Nucleus accumbens (tissue), 56 donors: Measurements from ENCODE around the gene ABHD12.
"Not testable (repeated sequence)": the region's sequence is repeated elsewhere in the genome, so short reads cannot be mapped to it uniquely, and the experiment has no call there.

ENCODE experiments used
- DNase-seq, 56 donors: peaks; one replicate each; lab custom pipeline; 2025; lab: John Stamatoyannopoulos, UW

ABHD12 gene

DNA sequence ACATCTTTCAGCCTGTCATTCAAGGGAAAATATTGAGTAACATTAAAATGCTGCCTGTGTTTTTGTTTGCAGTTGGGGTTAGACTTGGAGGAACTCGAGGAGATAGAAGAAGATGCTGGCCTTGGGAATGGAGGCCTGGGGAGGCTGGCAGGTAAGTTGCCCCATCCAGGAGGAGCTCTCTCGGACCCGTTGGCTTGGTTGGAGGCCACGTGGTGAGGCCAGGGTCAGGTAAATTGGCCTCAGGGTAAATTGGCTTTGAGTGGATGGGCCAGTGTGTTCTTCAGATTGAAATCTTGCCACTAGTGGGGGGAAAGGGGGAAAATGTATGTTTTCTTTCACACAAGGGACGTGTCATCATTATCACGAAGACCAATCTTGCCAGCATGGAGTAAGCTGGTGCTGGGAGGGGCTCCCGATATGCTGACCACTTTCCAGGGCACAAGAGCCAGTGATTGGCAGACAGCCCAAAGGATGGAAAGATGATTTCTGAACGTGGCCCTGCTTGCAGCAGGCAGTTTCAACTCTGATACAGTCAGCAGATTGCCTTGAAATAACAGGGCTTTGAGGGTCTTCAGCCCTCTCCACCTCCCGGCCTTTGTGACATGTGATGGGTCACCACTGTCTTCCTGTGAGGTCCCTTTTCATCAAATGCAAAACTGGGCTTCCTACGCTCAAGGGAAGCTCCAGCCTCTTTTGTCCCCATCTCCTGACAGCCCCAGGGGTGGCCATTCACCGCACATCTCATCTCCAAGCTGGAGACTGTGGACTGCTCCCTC, 121.4 kb downstream of the ABHD12 start:
- no peak for DNase-seq

DNA sequence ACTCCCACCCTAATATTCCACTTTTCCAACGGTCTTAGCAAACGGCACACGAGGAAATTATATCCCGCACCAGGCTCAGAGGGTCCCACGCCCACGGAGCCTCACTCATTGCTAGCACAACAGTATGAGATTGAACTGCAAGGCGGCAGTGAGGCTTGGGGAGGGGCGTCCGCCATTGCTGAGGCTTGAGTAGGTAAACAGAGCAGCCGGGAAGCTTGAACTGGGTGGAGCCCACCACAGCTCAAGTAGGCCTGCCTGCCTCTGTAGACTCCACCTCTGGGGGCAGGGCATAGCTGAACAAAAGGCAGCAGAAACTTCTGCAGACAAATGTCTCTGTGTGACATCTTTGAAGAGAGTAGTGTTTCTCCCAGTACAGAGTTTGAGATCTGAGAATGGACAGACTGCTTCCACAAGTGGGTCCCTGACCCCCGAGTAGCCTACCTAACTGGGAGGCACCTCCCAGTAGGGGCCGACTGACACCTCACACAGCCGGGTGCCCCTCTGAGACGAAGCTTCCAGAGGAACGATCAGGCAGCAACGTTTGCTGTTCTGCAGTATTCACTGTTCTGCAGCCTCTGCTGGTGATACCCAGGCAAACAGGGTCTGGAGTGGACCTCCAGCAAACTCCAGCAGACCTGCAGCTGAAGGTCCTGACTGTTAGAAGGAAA, 129.7 kb downstream of the ABHD12 start:
- not testable (repeated sequence) for DNase-seq

DNA sequence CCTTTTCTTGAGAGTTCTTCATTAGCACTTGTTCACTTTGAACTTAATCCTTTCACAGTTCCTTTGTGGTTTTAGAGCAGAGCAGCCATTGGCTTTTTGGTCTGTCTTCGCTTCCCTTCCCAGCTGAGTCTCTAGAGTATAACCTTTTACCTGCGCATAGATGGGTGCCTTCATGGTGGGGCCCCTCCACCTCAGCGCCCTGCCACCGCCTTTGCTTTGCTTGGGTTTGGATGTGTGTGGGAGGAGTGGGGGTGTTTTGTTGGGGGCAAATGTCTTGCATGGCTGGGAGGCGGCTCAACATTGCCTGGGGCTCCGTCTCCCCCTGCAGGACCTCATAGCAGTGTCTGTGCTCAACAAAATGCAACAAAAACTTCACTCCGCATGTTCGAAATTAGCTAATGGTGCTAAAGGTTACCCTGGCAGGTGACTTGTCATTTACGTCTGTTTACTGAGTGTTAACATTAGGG, 130.8 kb downstream of the ABHD12 start:
- no peak for DNase-seq

DNA sequence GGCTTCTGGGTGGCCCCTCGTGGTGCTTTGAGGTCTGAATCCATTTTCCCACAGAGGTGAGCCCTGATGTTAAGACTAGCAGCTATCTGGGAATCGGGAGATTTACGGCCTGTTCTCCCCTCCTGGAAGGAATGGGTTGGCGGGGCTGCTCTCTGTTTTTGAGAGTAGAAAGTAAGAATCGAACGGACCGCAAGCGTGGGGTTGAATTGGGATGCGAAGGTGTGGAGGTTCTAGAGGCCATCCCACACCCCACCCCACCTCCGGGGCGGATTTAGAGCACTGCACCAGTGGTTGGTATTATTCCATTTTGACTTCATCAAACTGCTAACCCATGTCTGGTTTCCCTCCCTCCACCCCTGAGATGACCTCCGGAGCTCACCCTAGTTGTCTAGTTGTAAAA, 131.3 kb downstream of the ABHD12 start:
- DNase-seq = no peak

DNA sequence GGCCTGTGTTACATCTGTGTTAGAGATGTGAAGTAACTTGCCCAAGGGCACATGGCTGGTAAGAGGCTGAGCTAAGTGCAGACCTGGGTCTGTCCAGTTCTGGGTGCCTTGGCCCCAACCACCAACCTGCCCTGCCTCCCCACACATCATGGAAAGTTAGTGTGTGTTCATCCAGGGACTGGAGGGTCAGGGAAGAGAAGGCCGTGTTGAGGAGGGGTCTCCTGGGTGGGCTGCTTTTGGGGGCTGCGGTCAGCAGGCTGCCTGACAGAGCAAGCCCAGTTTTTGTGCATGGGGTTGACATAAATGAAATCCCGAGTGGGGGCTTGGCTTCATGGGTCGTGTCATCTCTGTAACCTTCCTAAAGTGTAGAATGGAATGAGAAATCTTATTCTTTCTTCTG, 131.8 kb downstream of the ABHD12 start:
- no peak for DNase-seq

DNA sequence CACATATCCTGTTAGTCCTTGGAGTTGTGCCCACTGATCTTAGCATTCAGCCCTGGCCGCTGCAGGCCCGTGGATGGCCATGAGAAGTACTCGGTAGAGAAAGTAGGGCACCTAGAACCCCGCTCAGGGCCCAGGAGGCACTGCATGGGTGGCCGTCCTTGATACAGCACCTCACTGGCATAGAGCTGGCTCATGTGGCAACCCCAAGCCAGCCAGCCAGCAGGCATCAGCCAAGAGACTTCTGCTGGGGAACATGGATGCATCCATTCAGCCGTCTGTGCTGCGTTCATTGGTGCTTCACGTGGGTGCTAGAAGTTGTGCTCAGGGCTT, 132.2 kb downstream of the ABHD12 start:
- DNase-seq = peak in 1 of 56 donors; percentile 37

DNA sequence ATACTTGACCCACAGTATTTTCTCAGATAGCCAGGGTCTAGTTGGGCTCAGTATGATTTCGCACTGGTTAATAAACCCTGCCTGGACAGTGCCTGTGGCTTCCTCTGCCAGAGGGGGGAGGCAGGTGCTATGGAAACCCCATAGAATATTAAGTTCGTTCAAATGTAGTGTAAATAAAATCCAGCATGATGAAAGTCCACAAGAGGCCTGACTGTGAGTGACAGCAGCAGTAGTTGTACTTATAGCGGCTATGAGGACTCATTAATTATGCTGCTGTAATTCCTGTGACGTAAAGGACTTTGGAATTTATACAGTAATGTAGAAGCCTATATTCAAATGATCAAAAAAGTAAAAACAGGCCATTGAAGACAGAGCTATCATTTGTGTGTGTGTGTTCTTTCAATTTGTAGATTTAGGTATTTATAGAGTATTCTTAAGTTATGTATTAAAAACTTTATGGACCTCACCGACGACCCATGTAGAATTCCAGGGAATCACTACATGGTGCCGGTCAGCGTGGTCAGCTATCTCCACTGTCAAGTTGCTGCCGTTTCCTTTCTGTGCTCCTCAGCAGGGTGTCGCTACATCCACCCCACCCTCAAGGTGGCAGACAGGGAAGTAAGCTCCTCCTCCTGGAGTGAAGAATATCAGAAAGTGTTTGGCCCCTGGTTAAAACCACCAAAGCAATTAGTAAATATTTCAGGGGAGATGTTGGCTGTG, 132.7 kb downstream of the ABHD12 start:
- DNase-seq = no peak

DNA sequence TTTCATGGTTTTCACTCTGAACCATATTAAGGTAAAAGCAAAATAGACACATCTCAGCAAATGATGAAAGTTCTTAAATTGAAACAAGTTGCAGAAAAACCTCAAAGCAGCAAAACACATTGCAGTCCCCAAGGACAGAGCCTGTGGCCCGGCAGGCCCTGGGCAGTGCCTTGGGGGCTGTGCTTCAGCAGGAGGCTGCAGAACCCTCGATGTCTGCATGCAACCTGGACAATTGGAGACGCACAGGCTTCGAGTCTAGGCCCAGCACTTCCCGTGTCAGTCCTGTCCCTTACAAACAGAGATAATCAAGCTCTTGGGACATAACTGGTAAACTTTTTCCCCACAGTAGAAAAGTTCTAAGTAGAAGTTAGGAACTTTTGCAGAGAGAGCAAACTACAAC, 133.5 kb downstream of the ABHD12 start:
- DNase-seq = no peak

DNA sequence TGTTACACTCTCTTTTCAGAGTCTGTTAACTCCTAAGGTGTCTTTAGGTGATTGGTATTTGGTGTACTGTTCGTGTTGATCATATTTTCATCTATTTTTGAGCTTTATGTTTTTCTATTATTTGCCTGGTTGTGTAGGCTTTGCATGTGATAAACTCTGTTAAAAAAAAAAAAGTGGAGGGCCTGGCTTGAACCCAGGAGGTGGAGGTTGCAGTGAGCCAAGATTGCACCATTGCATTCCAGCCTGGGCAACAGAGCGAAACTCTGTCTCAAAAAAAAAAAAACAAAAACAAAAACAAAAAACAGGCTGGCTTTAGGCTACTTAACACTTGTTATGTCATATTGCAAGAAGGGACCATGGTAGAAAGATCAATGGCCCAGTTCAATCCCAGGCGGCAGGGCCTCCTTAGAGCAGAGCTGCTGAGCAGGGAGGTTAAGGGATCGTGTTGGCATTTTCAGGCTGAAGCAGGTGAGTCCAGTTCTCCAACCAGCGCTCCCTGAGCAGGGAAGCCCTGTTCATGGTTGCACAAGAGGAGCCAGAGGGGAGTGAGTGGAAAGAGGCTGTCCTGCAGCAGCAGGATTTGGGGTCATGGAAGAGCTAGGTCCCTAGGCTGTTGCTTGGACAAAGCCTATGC, 134.3 kb downstream of the ABHD12 start:
- no peak for DNase-seq

DNA sequence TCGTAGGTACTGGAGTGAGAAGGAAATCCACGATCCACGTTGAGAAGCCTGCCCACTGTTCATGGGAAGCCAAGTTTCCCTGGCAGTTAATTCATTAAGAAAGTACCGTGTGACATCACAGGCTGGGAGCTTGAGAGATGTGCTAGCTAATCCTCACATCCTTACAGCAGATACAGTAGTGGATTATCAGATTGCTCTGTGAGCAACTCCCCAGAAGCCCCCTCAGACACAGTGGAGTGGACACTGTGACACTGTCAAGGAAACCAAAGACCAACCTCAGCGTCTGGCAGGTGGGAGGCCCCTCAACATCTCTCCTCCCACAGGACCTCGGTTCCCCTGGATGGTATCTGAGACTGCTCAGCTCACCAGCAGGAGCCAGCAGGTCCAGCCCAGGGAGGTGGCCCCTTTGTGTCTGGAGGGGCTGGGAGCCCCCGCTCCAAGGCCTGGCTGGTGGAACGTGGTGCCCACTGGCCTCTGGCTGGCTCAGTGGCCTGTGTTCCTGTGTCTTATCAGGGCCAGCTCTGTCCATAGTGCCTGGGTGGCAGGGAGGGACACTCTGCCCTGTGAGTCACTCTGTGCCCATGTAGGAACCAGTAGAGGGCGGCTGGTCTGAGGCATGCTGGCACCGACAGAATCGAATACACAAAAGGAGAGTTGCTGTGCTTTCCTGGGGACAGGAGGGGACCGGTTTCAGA, 135.5 kb downstream of the ABHD12 start:
- DNase-seq = peak in 33 of 56 donors; percentile 11 to 82 (median 47)

DNA sequence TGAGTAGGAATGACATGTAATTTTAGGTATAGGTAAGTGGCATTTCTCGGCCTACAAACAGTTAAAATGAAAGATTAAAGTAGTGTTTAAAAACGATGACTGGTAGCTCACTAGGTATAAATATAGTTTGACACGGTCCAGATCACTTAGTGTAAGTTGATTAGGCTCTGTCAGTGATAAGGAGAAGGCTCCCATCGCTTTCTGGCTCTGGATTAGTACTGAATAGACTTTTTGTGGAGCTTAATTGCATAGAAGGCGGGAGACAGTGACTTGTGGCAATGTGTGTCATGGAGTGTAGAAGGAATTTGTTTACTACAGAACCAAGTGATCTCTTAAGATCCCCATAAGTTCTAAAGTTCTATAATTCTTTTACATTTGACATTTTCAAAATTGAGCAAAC, 136.1 kb downstream of the ABHD12 start:
- no peak for DNase-seq

DNA sequence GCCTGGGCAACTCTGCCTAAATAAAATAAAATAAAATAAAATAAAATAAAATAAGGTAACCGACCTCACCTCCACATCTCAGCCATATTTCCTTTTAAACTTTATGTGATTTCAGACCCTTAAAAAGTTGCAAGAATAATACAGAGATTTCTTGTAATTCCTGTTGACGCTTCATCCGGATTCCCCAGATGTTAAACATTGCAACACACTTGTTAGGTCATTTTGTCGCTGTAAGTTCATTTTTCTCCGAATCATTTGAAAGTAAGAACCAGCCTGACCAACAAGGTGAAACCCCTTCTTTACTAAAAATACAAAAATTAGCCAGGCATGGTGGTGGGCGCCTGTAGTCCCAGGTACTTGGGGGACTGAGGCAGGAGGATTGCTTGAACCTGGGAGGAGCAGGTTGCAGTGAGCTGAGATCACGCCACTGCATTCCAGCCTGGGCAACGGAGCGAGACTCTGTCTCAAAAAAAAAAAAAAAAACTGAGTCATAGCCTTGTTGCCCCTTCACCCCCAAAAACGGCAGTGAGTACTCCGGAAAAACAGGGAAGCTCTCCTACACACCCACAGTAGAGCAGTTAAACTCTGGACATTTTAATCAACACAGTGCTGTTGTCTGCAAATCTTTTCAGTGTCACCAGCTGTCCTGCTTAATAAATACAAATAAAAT, 136.9 kb downstream of the ABHD12 start:
- DNase-seq = no peak

DNA sequence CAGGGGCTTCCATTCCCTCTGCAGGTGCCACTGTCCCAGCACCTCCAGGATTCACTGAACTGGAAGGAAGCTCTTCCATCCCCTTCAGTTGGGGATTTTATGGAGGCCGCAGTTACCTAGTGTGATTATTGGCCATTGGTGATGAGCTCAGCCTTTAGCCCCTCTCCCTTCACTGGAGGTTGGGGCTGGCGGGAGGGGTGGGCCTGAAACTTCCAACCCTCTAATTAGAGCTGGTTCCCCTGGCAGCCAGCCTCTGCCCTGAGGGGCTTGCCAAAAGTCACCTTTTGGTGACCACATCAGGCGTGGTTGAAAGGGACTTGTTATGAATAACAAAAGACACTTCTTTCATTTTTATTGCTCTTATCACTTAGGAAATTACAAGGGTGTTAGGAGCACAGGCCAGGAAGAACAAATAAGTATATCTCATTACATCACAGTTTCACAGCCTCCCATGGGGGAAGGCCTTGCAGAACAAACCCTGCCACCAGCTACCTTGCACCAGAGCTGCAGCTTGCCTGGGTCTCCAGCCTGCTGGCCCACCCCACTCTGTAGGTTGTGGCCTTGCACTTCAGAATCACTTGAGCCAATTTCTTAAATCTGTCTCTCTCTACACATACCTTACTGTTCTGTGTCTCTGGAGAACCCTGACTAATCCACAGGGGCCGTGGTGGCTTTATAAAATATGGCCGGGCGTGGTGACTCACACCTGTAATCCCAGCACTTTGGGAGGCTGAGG, 137.8 kb downstream of the ABHD12 start:
- DNase-seq = no peak

DNA sequence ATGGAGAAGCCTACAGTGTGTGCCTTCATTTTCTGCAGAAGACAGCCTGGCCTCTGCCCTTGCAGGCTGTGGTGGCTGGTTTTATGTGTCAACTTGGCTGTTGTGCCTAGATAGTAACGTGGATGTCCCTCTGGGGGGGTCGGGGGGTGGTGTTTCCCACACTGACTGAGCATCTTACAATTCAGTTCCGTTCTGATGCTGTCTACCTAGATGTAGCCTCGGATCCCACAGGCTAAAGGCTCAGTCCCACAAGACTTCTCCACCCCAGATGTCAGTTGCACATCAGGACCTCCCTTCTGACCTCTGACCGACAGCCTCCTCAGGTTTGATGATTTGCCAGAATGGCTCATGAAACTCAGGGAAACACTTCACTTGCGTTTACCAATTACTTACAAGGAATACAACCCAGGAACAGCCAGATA, 138.4 kb downstream of the ABHD12 start:
- no peak for DNase-seq

DNA sequence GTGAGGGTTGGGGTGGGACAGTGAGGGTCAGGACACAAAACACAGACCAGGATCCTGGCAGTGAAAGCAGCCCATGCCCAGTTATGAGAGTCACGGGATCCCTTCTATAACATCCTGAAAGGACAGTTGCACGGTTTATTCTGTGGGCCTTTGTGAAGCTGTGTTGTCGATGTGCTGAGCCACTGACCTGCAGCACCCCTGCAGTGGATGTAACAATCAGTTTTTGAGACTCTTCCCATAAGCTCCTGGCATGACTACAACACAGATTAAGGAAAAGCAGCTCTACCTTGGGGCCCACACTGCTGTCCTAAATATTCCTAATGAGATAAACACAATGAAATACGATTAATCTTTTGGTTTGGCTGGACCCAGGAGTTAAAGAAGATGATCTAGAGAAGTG, 139.1 kb downstream of the ABHD12 start:
- peak in 4 of 56 donors; percentile 17 to 49 (median 26) for DNase-seq

DNA sequence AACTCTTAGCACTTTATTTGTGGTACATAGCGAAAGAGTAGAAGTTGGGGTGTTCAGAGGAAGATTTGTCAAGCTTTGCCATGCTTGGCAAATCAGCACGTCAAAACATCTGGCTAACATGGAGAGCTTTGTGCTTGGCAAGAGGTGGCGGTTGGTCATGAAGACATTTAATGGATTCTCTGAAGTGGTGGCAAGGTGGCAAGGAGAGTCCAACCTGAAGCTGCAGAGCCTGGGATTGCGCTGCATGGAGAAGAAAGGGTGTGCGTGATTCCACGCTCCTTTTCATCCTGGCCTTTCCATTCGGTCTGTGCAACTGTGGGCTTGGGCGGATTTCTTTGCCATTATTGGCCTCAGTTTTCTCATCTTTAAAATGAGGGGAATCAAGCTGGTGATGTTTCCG, 139.6 kb downstream of the ABHD12 start:
- DNase-seq = no peak

DNA sequence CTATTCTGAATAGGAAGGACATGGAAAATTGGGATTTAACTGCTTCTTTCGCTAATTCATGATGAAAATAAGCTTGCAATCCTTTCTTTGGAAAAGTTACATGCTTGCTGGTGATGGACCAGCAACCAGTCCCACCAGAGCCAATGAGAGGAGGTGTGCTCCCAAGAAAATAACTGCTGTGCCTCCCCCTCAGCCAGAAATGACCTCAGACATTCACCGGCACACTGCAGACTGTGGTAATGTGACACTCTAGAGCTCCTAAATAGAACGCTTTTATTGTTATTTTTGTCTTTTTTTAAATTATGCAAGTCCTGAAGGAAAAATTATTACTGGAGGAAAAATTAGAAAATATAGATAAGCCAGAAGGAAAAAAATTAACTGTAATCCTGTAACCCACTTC, 140.1 kb downstream of the ABHD12 start:
- DNase-seq = no peak
